GM23338 (cell line): ENCODE data around the gene ADAM20. TPM values are rescaled to one million over a fixed set of nuclear protein-coding genes. Genes with fewer than 3 reads are reported as not detected.
A peak's percentile ranks its signal among the peaks of the same experiment; 100 is the strongest.

Source experiments
- ATAC-seq: fragments of 200-7000 bp; cut with Tn5 transposase; 3 replicates; pipeline ENCODE4 v1.9.1; 2020
- DNase-seq: peaks from one replicate; pipeline ENCODE4 v3.0.0-alpha.2; 2015; ENCODE audit warnings: low spot score
- H2AFZ ChIP-seq: fragments of 200-600 bp; sonication (generic); 2 replicates; pipeline ENCODE4 v1.8.0; 2016; ENCODE audit warnings: antibody characterized with exemption, mild to moderate bottlenecking, moderate library complexity
- H3F3A ChIP-seq: fragments of 200-600 bp; sonication (generic); replicated peaks from 2 replicates; pipeline ENCODE4 v1.8.0; 2017; ENCODE audit warnings: antibody characterized with exemption, mixed run types, low read depth
- H3K27ac ChIP-seq: fragments of 200-600 bp; sonication (generic); 2 replicates; pipeline ENCODE4 v1.6.1; 2016; ENCODE audit warnings: low read depth
- H3K27me3 ChIP-seq: fragments of 200-600 bp; sonication (generic); 2 replicates; pipeline ENCODE4 v1.8.0; 2016; ENCODE audit warnings: mild to moderate bottlenecking, mixed run types, moderate library complexity; ENCODE audit not compliant: insufficient read depth
- H3K36me3 ChIP-seq: fragments of 200-600 bp; sonication (generic); 2 replicates; pipeline ENCODE4 v1.8.0; 2016; ENCODE audit warnings: mild to moderate bottlenecking; ENCODE audit not compliant: insufficient read depth
- H3K4me1 ChIP-seq: fragments of 200-600 bp; sonication (generic); 2 replicates; pipeline ENCODE4 v1.8.0; 2016; ENCODE audit warnings: mild to moderate bottlenecking, moderate library complexity; ENCODE audit not compliant: insufficient read depth
- H3K4me2 ChIP-seq: fragments of 200-600 bp; sonication (generic); 2 replicates; pipeline ENCODE4 v1.7.1; 2017; ENCODE audit warnings: mixed run types
- H3K4me3 ChIP-seq: fragments of 200-600 bp; sonication (generic); 2 replicates; pipeline ENCODE4 v1.6.1; 2016; ENCODE audit warnings: mixed run types
- H3K79me2 ChIP-seq: fragments of 200-600 bp; sonication (generic); replicated peaks from 2 replicates; pipeline ENCODE4 v1.8.0; 2017; ENCODE audit warnings: mild to moderate bottlenecking; ENCODE audit not compliant: insufficient read depth
- H3K9me2 ChIP-seq: fragments of 200-600 bp; sonication (generic); 2 replicates; pipeline ENCODE4 v1.8.0; 2017; ENCODE audit not compliant: insufficient read depth
- H4K20me1 ChIP-seq: fragments of 200-600 bp; sonication (generic); replicated peaks from 2 replicates; pipeline ENCODE4 v1.8.0; 2017; ENCODE audit warnings: mild to moderate bottlenecking; ENCODE audit not compliant: insufficient read depth
- H3K27ac Mint-ChIP-seq: 2 replicates; pipeline ENCODE4 v1.8.0; 2020; ENCODE audit warnings: inconsistent platforms, mild to moderate bottlenecking, moderate library complexity, mixed read lengths
- H3K27me3 Mint-ChIP-seq: 3 replicates; pipeline ENCODE4 v1.8.0; 2022; ENCODE audit warnings: low read depth, mild to moderate bottlenecking, moderate library complexity, mixed read lengths, inconsistent platforms; ENCODE audit not compliant: insufficient read depth, poor library complexity
- H3K36me3 Mint-ChIP-seq: 3 replicates; pipeline ENCODE4 v1.8.0; 2021; ENCODE audit warnings: low read depth, mild to moderate bottlenecking, inconsistent platforms, moderate library complexity, mixed read lengths
- H3K4me1 Mint-ChIP-seq: 3 replicates; pipeline ENCODE4 v1.8.0; 2020; ENCODE audit warnings: mild to moderate bottlenecking, inconsistent platforms, mixed read lengths
- H3K4me3 Mint-ChIP-seq: 3 replicates; pipeline ENCODE4 v1.8.0; 2021; ENCODE audit warnings: moderate library complexity, mild to moderate bottlenecking, inconsistent platforms, mixed read lengths
- H3K9me3 Mint-ChIP-seq: 3 replicates; pipeline ENCODE4 v1.8.0; 2020; ENCODE audit warnings: moderate library complexity, mild to moderate bottlenecking, inconsistent platforms, mixed read lengths
- EZH2phosphoT487 ChIP-seq: fragments of 200-600 bp; sonication (generic); IDR thresholded peaks from one replicate; pipeline ENCODE4 v1.8.1; 2018; ENCODE audit warnings: antibody characterized with exemption; ENCODE audit not compliant: unreplicated experiment
- JUNB ChIP-seq: IDR thresholded peaks from one replicate; pipeline ENCODE4 v1.6.1; 2016; ENCODE audit warnings: antibody characterized with exemption; ENCODE audit not compliant: unreplicated experiment
- NANOG ChIP-seq: IDR thresholded peaks from 2 replicates; pipeline ENCODE4 v1.6.1; 2016; ENCODE audit warnings: antibody characterized with exemption, borderline replicate concordance
- POLR2AphosphoS5 ChIP-seq: IDR thresholded peaks from 2 replicates; pipeline ENCODE4 v1.6.1; 2016; ENCODE audit warnings: antibody characterized with exemption, low read depth
- STAT1 ChIP-seq: IDR thresholded peaks from one replicate; pipeline ENCODE4 v1.6.1; 2016; ENCODE audit warnings: antibody characterized with exemption; ENCODE audit not compliant: unreplicated experiment
- ZNF331 ChIP-seq: fragments of 250-450 bp; sonication (Bioruptor Pico); IDR thresholded peaks from 2 replicates; pipeline ENCODE4 v1.5.0; 2020; ENCODE audit warnings: low read depth, mild to moderate bottlenecking, moderate library complexity
- polyA plus RNA-seq: library from polyadenylated mRNA; unstranded; fragments of >200 nt; fragmentation: Nextera tagmentation; extraction: Ambion mirVana; gene quantifications from 2 replicates; pipeline ENCODE4 v1.2.1, GENCODE V29; 2016
- total RNA-seq: library from RNA; depleted of rRNA; stranded (reverse); fragments of >200 nt; shearing (Covaris generic); gene quantifications from 2 replicates; pipeline ENCODE4 v1.2.3, GENCODE V29; 2014
- TF ChIP-seq, protein P1 (sequence below): fragments of 250-450 bp; sonication (Bioruptor Pico); IDR thresholded peaks from 2 replicates; pipeline ENCODE4 v1.5.0; 2020; ENCODE audit warnings: mild to moderate bottlenecking, moderate library complexity
- TF ChIP-seq, protein P2 (sequence below), 2 experiments: fragments of 200-600 bp in 1 of 2; sonication (generic) in 1 of 2; conservative IDR thresholded peaks; 2 replicates each; pipeline versions ENCODE4 v1.5.1 to v1.6.1; 2016 to 2017; ENCODE audit warnings: antibody characterized with exemption in 2 of 2, low read depth in 2 of 2, mild to moderate bottlenecking in 2 of 2, moderate library complexity in 1 of 2

The ADAM20 gene
- total and polyA plus RNA-seq, 2 experiments from 2014 or later = 0.06 to 2.1 TPM

- TF ChIP-seq JUNB (no peak), STAT1 (no peak), POLR2AphosphoS5 (no peak), NANOG (no peak)
Measured at GRCh38 chr14:70558356-70558755, 23.6 kb upstream of the ADAM20 start (continued).

GRCh38 chr14:70555890-70556289 lies 21.1 kb upstream of the ADAM20 start:
- H3K9me3 Mint-ChIP-seq = peaks cover 11% of the 10 kb centered on the region
- Histone ChIP-seq H3K9me2 (no peaks in the 10 kb centered on the region), H3K4me1 (no peaks in the 10 kb centered on the region), H3K27me3 (no peaks in the 10 kb centered on the region), H3K79me2 (no peaks in the 10 kb centered on the region), H3K4me2 (peak overlapping the region; percentile 68), H3F3A (no peaks in the 10 kb centered on the region), H3K4me3 (peak overlapping the region; percentile 45), H3K36me3 (no peaks in the 10 kb centered on the region), H4K20me1 (no peaks in the 10 kb centered on the region), H3K27ac (no peak overlapping the region), H2AFZ (0 out of 2 replicates have a peak overlapping the region, but pooled peaks have one; percentile 2)
- peaks cover 3% of the 10 kb centered on the region; the same call in 2 of the 3 replicates for H3K4me1 Mint-ChIP-seq
- H3K36me3 Mint-ChIP-seq = peaks cover 11% of the 10 kb centered on the region
- DNase-seq = peak; percentile 76
- TF ChIP-seq JUNB (no peak), EZH2phosphoT487 (no peak), ZNF331 (no peak), STAT1 (no peak)
- TF ChIP-seq, protein P1, sequence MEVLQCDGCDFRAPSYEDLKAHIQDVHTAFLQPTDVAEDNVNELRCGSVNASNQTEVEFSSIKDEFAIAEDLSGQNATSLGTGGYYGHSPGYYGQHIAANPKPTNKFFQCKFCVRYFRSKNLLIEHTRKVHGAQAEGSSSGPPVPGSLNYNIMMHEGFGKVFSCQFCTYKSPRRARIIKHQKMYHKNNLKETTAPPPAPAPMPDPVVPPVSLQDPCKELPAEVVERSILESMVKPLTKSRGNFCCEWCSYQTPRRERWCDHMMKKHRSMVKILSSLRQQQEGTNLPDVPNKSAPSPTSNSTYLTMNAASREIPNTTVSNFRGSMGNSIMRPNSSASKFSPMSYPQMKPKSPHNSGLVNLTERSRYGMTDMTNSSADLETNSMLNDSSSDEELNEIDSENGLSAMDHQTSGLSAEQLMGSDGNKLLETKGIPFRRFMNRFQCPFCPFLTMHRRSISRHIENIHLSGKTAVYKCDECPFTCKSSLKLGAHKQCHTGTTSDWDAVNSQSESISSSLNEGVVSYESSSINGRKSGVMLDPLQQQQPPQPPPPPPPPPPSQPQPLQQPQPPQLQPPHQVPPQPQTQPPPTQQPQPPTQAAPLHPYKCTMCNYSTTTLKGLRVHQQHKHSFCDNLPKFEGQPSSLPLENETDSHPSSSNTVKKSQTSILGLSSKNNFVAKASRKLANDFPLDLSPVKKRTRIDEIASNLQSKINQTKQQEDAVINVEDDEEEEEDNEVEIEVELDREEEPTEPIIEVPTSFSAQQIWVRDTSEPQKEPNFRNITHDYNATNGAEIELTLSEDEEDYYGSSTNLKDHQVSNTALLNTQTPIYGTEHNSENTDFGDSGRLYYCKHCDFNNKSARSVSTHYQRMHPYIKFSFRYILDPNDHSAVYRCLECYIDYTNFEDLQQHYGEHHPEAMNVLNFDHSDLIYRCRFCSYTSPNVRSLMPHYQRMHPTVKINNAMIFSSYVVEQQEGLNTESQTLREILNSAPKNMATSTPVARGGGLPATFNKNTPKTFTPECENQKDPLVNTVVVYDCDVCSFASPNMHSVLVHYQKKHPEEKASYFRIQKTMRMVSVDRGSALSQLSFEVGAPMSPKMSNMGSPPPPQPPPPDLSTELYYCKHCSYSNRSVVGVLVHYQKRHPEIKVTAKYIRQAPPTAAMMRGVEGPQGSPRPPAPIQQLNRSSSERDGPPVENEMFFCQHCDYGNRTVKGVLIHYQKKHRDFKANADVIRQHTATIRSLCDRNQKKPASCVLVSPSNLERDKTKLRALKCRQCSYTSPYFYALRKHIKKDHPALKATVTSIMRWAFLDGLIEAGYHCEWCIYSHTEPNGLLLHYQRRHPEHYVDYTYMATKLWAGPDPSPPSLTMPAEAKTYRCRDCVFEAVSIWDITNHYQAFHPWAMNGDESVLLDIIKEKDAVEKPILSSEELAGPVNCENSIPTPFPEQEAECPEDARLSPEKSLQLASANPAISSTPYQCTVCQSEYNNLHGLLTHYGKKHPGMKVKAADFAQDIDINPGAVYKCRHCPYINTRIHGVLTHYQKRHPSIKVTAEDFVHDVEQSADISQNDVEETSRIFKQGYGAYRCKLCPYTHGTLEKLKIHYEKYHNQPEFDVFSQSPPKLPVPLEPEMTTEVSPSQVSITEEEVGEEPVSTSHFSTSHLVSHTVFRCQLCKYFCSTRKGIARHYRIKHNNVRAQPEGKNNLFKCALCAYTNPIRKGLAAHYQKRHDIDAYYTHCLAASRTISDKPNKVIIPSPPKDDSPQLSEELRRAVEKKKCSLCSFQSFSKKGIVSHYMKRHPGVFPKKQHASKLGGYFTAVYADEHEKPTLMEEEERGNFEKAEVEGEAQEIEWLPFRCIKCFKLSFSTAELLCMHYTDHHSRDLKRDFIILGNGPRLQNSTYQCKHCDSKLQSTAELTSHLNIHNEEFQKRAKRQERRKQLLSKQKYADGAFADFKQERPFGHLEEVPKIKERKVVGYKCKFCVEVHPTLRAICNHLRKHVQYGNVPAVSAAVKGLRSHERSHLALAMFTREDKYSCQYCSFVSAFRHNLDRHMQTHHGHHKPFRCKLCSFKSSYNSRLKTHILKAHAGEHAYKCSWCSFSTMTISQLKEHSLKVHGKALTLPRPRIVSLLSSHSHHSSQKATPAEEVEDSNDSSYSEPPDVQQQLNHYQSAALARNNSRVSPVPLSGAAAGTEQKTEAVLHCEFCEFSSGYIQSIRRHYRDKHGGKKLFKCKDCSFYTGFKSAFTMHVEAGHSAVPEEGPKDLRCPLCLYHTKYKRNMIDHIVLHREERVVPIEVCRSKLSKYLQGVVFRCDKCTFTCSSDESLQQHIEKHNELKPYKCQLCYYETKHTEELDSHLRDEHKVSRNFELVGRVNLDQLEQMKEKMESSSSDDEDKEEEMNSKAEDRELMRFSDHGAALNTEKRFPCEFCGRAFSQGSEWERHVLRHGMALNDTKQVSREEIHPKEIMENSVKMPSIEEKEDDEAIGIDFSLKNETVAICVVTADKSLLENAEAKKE (CRISPR knock-in tag) = no peak
- TF ChIP-seq, protein P2, sequence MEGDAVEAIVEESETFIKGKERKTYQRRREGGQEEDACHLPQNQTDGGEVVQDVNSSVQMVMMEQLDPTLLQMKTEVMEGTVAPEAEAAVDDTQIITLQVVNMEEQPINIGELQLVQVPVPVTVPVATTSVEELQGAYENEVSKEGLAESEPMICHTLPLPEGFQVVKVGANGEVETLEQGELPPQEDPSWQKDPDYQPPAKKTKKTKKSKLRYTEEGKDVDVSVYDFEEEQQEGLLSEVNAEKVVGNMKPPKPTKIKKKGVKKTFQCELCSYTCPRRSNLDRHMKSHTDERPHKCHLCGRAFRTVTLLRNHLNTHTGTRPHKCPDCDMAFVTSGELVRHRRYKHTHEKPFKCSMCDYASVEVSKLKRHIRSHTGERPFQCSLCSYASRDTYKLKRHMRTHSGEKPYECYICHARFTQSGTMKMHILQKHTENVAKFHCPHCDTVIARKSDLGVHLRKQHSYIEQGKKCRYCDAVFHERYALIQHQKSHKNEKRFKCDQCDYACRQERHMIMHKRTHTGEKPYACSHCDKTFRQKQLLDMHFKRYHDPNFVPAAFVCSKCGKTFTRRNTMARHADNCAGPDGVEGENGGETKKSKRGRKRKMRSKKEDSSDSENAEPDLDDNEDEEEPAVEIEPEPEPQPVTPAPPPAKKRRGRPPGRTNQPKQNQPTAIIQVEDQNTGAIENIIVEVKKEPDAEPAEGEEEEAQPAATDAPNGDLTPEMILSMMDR (conservative IDR thresholded peaks at IDR 0.05; ENCODE audit: low read depth in 2 of 2) = peak in 1 of 2 experiments; percentile 5; a peak in 1 of 4 replicates
- peak overlapping the region; percentile 33 for H3K27ac Mint-ChIP-seq
- no peaks in the 10 kb centered on the region for H3K27me3 Mint-ChIP-seq
- peak; percentile 98 for ATAC-seq
- peak overlapping the region; percentile 65; the same call in 2 of the 3 replicates for H3K4me3 Mint-ChIP-seq
